HG03108 (cell line): ENCODE data around the gene PASK.

Experiments
- ATAC-seq: cut with Tn5 transposase; IDR thresholded peaks from one replicate; pipeline ENCODE4 v1.9.1; 2021; ENCODE audit warnings: moderate library complexity; ENCODE audit not compliant: unreplicated experiment

Gene PASK

DNA sequence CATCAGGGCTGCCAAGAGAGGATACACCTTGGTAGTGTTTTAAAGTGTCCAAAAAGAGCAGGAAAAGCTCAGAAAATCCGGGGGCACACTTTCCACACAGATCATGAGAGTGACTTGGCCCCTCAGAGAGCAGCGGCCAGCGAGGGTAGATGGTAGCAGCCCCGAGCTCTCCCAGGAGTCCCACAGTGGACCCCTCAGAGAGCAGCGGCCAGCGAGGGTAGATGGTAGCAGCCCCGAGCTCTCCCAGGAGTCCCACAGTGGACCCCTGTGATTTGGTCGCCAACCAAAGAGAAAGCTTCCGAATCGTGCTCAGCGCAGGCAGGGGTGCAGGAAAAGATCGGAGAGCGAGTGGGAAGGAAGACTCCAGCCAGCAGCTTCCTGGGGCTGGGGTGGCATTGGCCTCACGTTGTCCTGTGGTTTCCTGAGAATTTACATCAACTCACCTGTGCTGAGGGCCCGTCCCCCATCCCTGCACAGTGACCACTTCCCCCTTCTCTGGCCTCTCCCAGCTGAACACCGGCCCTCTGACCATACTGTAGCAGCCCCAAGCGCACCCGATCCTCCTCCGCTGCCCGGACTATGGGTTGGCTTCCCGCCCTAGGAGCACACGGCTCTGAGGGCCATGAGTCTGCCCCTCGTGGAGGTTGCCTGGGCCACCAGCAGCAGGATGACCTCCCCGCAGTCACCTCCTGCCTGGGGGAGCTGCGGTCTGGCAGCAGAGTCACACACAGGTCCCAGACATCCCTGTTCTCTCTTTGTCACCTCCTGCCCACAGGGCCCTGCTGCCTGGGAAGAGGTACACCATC lies 80.9 kb downstream of the PASK start:
- no peak for ATAC-seq

DNA sequence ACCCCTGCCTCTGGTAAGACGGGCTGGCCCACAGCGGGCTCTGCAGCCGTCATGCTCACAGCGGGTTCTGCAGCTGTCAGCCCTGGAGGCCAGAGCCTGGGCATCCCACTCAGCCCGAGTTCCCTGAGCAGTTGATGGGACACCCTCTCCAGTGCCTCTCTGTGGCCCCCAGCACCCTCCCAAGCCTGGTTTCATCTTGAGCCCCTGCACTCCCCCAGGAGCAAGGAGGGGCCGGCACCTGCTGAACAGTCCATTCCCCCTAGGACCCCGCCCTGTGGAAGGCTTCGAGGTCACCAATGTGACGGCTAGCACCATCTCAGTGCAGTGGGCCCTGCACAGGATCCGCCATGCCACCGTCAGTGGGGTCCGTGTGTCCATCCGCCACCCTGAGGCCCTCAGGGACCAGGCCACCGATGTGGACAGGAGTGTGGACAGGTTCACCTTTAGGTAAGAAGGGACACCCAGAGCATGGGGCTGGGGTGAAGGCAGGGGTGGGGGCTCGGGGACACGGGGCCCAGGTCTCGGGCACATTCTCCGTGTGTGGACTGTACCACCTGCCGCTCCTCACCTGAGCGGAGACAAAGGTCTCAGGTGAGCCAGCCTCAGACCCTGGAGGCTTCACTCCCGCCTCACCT lies 81.7 kb downstream of the PASK start:
- no peak for ATAC-seq

GRCh38 chr2:241066893-241067341 lies 82.4 kb downstream of the PASK start:
- no peak for ATAC-seq

DNA sequence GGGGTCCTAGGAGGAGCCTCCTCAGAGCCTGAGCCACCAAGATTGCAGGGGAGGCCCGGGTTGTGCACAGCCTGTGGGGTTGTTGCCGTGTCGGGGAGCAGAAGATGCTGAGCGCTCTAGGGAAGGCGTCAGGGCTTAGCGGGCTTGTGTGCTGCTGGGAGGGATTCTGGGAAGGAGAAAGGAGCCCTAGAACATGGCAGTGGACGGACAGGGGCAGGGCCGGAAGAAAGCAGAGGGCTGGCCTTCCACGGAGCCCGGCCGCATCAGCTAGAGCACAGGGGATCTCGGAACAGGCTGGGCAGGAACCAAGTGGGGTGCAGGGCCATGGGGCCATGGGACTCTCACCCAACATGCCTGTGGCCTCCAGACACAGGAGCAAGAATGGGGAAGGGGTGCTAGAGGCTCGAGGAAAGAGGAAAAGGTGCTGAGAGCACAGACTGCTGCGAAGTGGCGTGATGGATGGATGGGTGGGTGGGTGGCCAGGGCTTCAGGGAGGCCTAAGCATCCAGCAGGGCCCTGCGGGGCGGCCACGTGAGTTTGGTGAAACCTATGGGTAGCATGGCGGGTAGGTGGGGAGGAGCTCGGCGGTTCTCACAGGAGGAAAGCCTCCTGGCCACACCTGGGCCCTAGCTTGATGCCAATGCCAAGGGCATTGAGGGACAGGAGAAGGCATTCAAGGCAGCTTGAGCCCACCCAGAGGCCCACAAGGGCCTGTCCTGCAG lies 82.9 kb downstream of the PASK start:
- ATAC-seq, result no peak

GRCh38 chr2:241065355-241065803 lies 83.9 kb downstream of the PASK start:
- ATAC-seq, result no peak

DNA sequence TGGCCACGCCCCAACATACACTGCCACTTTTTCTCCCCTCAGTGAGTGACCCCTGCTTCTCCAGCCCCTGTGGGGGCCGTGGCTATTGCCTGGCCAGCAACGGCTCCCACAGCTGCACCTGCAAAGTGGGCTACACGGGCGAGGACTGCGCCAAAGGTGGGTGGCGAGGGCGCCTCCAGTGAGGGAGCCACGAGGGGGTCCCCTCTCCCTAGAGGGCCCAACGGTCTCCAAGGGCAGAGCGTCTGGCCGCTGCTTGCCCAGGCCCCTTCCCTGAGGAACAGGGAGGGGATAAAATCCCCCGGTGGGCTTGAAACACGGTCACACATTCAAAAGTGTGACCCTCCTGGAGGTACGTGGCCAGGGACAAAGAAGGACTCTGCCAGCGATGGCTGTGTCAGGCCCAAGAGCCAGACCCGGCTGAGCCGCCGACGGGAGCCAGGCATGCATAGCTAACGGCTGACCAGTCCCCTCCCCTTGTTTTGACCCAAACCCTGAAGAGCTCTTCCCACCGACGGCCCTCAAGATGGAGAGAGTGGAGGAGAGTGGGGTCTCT lies 84.4 kb downstream of the PASK start:
- ATAC-seq, result no peak

- ATAC-seq, result no peak
Measured at GRCh38 chr2:241064008-241064801, 85.1 kb downstream of the PASK start.

DNA sequence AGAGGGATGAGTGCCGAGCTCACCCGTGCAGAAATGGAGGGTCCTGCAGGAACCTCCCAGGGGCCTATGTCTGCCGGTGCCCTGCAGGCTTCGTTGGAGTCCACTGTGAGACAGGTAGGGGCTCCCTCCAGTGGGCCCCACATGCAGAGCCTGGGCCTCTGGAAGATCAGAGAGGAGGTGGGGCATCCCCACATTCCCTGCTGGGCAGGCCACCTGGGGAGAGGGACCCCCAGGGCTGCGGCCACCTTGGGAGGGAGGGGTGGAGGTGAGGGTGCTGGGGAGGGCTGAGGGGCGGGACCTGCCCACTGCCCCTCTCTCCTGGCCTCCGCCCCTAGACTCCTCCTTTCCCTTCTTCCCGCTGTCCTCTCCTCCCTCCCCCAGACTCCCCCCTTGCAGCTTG lies 85.7 kb downstream of the PASK start:
- no peak for ATAC-seq

GRCh38 chr2:241063093-241063551 lies 86.2 kb downstream of the PASK start:
- no peak for ATAC-seq

GRCh38 chr2:241062389-241063092 lies 86.7 kb downstream of the PASK start:
- ATAC-seq, result no peak

DNA sequence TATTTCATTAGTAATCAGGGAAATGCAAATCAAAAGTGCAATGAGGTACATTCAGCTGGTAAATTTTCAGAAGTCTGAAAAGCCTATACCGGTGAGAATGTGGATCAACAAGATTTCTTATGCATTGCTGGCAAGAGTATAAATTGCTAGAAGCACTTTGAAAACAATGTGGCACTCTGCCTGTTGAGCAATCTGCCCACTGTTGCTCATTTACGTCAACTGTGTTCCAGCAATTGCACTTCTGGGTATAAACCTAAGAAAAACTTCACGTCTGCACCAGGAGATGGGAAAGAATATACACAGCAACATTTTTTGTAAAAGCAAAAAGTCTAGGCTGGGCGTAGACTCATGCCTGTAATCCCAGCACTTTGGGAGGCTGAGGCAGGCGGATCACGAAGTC lies 88.0 kb downstream of the PASK start:
- ATAC-seq, result no peak
